Coronary artery (tissue), 2 donors: Measurements from ENCODE around the gene FECH.
"Not testable (repeated sequence)": the region's sequence is repeated elsewhere in the genome, so short reads cannot be mapped to it uniquely, and the experiment has no call there.

Experiments used
- DNase-seq: peaks from one replicate; pipeline ENCODE4 v3.0.0-alpha.2; 2017; ENCODE audit warnings: low spot score
- H3K27ac ChIP-seq, 2 donors: fragments of 200-600 bp; sonication (generic); one replicate each; pipeline ENCODE4 v1.5.1; 2016 to 2019
- H3K4me3 ChIP-seq: fragments of 200-600 bp; sonication (generic); 2 replicates; pipeline ENCODE4 v1.5.1; 2016; ENCODE audit warnings: mild to moderate bottlenecking, moderate library complexity
- TF ChIP-seq, protein P1 (sequence below): fragments of 200-600 bp; sonication (generic); IDR thresholded peaks from one replicate; pipeline ENCODE4 v1.5.1; 2019; ENCODE audit warnings: antibody characterized with exemption

FECH gene

DNA sequence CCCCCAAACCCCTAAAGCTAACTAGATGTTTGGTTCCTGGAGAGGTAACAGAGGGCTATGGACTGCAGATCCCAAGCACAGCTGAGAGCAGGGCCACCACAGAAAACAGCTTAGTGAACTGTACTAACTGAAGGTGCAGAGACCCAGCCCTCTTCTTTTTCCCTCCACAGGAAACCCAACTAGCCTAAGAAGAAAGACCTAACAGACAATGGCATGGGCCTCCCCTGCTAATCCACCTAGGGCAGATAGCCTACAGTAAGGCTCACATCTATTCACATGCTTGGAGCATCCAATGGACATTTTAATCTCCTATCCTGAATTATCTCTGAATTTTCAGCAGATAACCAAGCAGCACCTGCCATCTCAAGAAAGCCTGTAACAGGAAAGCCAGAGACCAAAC, 8.8 kb upstream of the FECH start:
- TF ChIP-seq, protein P1, sequence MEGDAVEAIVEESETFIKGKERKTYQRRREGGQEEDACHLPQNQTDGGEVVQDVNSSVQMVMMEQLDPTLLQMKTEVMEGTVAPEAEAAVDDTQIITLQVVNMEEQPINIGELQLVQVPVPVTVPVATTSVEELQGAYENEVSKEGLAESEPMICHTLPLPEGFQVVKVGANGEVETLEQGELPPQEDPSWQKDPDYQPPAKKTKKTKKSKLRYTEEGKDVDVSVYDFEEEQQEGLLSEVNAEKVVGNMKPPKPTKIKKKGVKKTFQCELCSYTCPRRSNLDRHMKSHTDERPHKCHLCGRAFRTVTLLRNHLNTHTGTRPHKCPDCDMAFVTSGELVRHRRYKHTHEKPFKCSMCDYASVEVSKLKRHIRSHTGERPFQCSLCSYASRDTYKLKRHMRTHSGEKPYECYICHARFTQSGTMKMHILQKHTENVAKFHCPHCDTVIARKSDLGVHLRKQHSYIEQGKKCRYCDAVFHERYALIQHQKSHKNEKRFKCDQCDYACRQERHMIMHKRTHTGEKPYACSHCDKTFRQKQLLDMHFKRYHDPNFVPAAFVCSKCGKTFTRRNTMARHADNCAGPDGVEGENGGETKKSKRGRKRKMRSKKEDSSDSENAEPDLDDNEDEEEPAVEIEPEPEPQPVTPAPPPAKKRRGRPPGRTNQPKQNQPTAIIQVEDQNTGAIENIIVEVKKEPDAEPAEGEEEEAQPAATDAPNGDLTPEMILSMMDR: no peak
- no peak for DNase-seq
- Histone ChIP-seq H3K4me3 (no peak overlapping the region), H3K27ac (no peak overlapping the region)

DNA sequence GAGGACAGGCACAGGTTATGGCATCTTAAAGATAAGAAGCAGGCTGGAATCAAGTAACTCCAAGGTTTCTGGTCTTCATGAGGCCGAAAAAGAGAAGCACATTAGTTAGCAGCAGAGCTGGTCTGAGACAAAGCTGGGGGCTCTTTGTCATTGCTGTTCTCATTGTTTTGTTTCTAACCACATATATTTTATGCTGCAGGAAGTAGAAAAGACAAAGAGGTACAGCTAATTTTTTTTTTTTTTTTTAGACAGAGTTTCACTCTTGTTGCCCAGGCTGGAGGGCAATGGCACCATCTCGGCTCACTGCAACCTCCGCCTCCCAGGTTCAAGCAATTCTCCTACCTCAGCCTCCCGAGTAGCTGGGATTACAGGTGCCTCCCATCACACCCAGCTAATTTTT, 6.2 kb upstream of the FECH start:
- DNase-seq, H3K27ac ChIP-seq: not testable (repeated sequence)

DNA sequence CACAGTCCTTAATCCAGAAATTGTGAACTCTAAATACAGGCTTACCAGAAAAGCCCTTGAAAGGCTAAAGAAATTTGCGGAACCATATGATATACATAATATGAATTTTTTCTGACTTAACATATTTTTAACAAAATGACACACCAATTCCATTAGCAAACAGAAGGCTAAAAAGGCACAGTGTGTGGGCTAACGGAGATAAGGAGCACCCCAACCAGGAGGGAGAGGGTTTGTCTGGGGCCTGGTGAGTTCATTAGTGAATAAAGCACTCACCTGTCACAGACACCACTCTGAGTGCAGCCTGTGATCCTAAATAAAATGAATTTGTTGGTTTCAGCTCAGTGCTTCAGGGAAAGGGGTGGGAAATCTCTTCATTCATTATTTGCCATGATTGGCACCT, 2.7 kb upstream of the FECH start:
- Histone ChIP-seq H3K27ac (no peak overlapping the region), H3K4me3 (no peak overlapping the region)
- DNase-seq: no peak
- TF ChIP-seq, protein P1: no peak

More for the DNA sequence above, 6.2 kb upstream of the FECH start:
- H3K4me3 ChIP-seq: not testable (repeated sequence)

DNA sequence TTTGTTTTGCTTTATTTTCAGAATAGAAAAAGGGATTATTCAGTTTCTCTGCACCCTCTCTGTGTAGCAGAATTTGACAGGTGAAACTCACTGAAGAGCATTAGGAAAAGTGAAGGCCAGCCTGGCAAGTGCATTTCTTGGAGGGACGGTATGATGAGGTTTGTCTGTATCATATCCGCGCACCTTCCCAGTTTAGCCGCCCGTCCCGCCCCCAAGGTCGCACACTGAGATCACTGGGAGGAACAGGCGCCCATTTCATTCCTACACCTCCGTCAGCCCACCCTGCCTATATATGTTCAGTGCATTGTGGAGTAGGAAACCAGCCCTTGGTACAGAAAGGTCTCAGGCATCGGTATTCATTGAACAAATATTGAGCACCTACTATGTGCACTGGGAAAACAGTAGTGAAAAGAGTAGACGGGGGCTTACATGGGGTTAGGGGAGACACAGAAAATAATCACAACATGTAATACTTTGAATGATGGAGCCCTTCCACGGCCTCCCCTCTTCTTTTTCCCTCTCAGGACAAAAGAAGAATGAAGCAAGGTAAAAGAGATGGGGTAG, 678 bp upstream of the FECH start:
- no peak for DNase-seq
- peak overlapping the region; percentile 90 to 93 for H3K27ac ChIP-seq
- TF ChIP-seq, protein P1: no peak
- H3K4me3 ChIP-seq: peak overlapping the region; percentile 91

DNA sequence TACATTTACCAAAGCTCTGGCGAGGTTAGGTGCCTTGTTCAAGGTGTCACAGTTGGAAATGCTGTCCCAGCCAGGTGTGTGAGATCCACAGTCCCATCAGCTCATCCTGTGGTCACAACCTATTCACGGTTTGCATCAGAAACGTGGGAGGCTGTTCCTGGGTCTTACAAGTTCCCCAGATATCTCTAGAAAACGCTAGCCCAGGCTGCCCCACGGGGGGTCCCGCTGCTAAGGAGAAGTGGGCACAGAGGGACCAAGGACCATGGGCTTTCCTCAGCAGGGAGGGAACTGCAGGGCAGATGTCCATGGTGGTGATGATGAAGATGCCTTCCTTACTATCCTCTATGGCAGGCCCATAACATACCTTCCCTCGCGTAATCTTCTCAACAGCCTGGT, 649 bp downstream of the FECH start:
- no peak for DNase-seq
- TF ChIP-seq, protein P1: no peak
- peak overlapping the region; percentile 90 to 93 for H3K27ac ChIP-seq
- H3K4me3 ChIP-seq: peak overlapping the region; percentile 91

DNA sequence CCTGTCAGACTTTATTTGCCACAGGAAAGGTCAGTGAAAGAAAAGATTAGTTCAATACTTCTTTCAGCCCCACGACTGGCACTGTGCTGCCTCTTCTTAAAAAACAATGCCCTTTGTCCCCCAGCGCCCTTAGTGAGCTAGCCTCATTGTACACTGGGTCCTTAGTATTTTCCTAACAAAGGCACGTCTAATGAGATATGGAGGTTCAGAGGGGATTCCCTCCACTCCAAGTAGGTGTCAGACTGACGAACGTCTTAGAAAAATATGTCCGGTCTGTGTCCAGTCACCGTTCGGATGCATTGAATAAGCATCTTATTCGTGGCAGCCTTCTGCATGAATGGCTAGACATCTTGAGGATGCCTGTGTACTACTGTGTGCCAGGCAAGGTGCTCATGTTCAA, 1.1 kb downstream of the FECH start:
- no peak overlapping the region for H3K27ac ChIP-seq
- DNase-seq: no peak
- TF ChIP-seq, protein P1: no peak
- H3K4me3 ChIP-seq: peak overlapping the region; percentile 91

DNA sequence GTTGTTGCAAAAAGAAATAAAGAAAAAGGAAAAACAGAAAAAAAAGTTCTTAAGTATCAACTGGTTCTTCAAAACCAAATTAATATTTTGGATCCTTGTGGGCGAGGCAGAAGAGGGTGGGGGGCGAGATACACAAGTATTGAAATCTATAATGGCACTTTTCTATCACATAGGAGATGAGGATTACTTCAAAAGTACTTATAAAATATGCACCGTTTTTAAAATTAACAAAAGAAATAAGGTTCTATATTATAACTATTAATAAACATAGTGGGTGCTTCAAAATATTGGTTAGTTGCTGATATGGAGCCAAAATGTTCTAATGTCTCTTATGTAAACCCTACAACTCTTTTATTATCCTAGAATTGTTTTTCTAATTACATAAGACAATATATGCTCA, 2.1 kb downstream of the FECH start:
- TF ChIP-seq, protein P1: no peak
- no peak overlapping the region for H3K4me3 ChIP-seq
- no peak for DNase-seq
- no peak overlapping the region for H3K27ac ChIP-seq
